Loucy (cell line): ENCODE measurements around the gene ZNF579.

Experiments used
- EZH2phosphoT487 ChIP-seq: fragments of 200-600 bp; IDR thresholded peaks from 2 replicates; pipeline ENCODE4 v1.6.1; 2018; ENCODE audit warnings: antibody characterized with exemption, mild to moderate bottlenecking, moderate library complexity, borderline replicate concordance
- TF ChIP-seq, protein P1 (sequence below): fragments of 200-600 bp; sonication (generic); conservative IDR thresholded peaks from 2 replicates; pipeline ENCODE4 v1.5.1; 2014; ENCODE audit warnings: mild to moderate bottlenecking, antibody characterized with exemption, low read length

DNA sequence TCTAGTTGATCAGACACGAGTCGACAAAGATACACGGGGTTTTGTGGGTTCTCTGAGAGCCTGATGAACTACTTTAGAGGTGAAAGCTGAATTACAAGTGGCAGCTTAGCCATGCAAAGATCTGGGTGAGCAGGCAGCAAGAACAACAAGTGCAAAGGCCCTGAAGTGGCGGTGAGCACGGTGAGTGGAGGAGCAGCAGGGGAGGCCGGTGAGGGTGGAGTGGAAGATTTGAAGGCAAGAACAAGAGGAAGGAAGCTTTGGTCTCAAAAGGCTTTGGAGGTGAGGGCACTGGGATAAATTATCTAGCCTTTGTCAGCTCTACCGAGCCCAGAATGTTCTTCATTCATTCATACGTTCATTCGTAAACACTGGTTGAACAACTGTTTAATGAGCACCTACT is 26.2 kb upstream of the ZNF579 start:
- TF ChIP-seq, protein P1, sequence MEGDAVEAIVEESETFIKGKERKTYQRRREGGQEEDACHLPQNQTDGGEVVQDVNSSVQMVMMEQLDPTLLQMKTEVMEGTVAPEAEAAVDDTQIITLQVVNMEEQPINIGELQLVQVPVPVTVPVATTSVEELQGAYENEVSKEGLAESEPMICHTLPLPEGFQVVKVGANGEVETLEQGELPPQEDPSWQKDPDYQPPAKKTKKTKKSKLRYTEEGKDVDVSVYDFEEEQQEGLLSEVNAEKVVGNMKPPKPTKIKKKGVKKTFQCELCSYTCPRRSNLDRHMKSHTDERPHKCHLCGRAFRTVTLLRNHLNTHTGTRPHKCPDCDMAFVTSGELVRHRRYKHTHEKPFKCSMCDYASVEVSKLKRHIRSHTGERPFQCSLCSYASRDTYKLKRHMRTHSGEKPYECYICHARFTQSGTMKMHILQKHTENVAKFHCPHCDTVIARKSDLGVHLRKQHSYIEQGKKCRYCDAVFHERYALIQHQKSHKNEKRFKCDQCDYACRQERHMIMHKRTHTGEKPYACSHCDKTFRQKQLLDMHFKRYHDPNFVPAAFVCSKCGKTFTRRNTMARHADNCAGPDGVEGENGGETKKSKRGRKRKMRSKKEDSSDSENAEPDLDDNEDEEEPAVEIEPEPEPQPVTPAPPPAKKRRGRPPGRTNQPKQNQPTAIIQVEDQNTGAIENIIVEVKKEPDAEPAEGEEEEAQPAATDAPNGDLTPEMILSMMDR = no peak
- TF ChIP-seq EZH2phosphoT487 = no peak
